Keratinocyte (primary cell): ENCODE data around the gene PPAT.

ENCODE experiments used
- EZH2 ChIP-seq: IDR thresholded peaks from one replicate; pipeline ENCODE4 v1.6.1; 2012; ENCODE audit warnings: inconsistent platforms, mild to moderate bottlenecking, low read length, moderate library complexity
- TF ChIP-seq, protein P1 (sequence below), 3 experiments: IDR thresholded peaks in 1 of 3; conservative IDR thresholded peaks in 1 of 3; optimal IDR thresholded peaks in 1 of 3; 2 replicates in 2 of 3; 3 replicates in 1 of 3; pipeline versions ENCODE3 to v1.5.1; 2011; ENCODE audit warnings: low read length in 3 of 3, mild to moderate bottlenecking in 3 of 3, moderate library complexity in 2 of 3, control low read depth in 1 of 3, inconsistent platforms in 1 of 3; ENCODE audit not compliant: insufficient read depth in 2 of 3; ENCODE audit errors: extremely low read depth in 1 of 3

DNA sequence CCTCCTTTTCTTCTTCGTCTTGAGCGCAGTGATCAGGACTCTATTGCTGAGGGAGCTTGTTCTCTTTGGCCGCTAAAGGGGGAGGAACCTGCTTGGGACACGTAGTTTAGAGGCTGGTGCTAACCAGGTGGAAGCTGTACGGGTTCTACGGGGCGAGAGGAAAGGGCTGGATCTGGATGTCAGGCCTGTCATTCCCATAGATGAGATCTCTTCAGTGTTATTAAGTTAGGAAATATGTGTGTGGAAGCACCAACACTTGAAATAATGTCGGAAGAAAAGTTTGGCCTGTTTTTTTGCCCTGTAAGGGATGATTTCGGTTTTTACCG lies 32.6 kb upstream of the PPAT start:
- TF ChIP-seq, protein P1, sequence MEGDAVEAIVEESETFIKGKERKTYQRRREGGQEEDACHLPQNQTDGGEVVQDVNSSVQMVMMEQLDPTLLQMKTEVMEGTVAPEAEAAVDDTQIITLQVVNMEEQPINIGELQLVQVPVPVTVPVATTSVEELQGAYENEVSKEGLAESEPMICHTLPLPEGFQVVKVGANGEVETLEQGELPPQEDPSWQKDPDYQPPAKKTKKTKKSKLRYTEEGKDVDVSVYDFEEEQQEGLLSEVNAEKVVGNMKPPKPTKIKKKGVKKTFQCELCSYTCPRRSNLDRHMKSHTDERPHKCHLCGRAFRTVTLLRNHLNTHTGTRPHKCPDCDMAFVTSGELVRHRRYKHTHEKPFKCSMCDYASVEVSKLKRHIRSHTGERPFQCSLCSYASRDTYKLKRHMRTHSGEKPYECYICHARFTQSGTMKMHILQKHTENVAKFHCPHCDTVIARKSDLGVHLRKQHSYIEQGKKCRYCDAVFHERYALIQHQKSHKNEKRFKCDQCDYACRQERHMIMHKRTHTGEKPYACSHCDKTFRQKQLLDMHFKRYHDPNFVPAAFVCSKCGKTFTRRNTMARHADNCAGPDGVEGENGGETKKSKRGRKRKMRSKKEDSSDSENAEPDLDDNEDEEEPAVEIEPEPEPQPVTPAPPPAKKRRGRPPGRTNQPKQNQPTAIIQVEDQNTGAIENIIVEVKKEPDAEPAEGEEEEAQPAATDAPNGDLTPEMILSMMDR (optimal IDR thresholded peaks at IDR 0.05 in 1 of 3, IDR thresholded peaks at IDR 0.05 in 1 of 3, conservative IDR thresholded peaks at IDR 0.05 in 1 of 3; ENCODE audit: extremely low read depth in 1 of 3, insufficient read depth in 2 of 3, low read length in 3 of 3), result no peak
- no peak for TF ChIP-seq EZH2
